ENCODE measurements around the gene ADIPOR1. TPM values are rescaled to one million over a fixed set of nuclear protein-coding genes. Genes with fewer than 3 reads are reported as not detected.
"Not testable (repeated sequence)": the region's sequence is repeated elsewhere in the genome, so short reads cannot be mapped to it uniquely, and the experiment has no call there.

Gene ADIPOR1
- polyA plus RNA-seq, 1 of the 3 experiments (the other 2 are of a cell fraction): 82.2 TPM

DNA sequence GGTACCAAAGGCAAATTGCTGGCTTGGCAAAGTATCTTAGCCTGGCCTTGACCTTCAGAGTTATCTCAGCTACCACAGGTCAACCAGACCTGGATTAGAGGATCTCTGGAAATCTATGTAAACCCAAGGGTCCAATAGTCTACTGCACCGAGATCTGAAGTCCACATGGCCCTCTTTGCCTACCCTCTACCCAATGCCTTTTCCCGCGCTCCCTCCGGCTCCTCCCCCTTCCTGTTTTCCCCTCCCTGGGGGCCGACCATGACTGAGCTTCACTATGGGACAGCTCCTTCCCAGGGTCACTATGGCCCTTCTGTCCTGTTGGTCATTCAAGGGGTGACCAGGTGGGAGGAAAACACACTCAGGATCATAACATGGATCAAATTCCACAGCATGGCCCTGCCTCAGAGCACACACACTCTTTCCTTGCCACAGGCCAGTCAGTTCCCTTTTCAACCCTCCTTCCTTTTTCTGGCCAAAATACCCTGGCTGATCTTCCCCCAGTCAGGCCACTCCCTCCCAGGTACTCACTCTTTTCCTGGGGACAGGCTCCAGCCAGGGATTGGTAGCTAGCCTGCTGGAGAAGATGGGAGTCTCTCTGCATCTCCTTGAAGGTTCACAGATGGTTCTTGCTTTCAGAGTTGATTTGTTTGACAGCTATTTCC, 29.9 kb upstream of the ADIPOR1 start:
- H3K79me2 ChIP-seq (ENCODE audit: insufficient read depth): no peaks in the 10 kb centered on the region
- no peak overlapping the region for H3K9ac ChIP-seq
- CTCF ChIA-PET: interaction anchor here (1.2 kb wide), 1 partner anchor 11 kb away, joined by 6 read pairs; no protein-coding TSS in a partner anchor
- no peak overlapping the region for H3K4me2 ChIP-seq
- H3K4me3 ChIP-seq (ENCODE audit: low read depth in 2 of 2, low read length in 1 of 2): no peak overlapping the region
- POLR2A ChIA-PET: interaction anchor here (0.6 kb wide), 1 partner anchor 180 kb away, joined by 3 read pairs; no protein-coding TSS in a partner anchor
- no peaks in the 10 kb centered on the region for H3K9me3 ChIP-seq
- H3K27ac ChIP-seq (ENCODE audit: low read depth in 2 of 2, low read length in 1 of 2): no peak overlapping the region
- no peaks in the 10 kb centered on the region for H3F3A ChIP-seq (replicated peaks; ENCODE audit: insufficient read depth)
- no peaks in the 10 kb centered on the region for H3K4me1 ChIP-seq (ENCODE audit: control insufficient read depth in 1 of 2, insufficient read depth in 2 of 2, low read depth in 1 of 2, low read length in 1 of 2)
- H3K27me3 ChIP-seq (ENCODE audit: insufficient read depth): peaks cover 36% of the 10 kb centered on the region
- no peak for DNase-seq
- H4K20me1 ChIP-seq (ENCODE audit: insufficient read depth): no peaks in the 10 kb centered on the region
- 67% methylated on average over 5 of the region's 5 CpGs for WGBS (ENCODE audit: low lambda C conversion rate)
- no peaks in the 10 kb centered on the region for H3K9me2 ChIP-seq
- no peak overlapping the region for H2AFZ ChIP-seq (ENCODE audit: low read depth)
- TF ChIP-seq JUND (IDR thresholded peaks at IDR 0.05): no peak
- no peak for TF ChIP-seq TCF12 (IDR thresholded peaks at IDR 0.05)
- no peak for TF ChIP-seq RFX5 (IDR thresholded peaks at IDR 0.05; ENCODE audit: low read length)
- TF ChIP-seq FOXM1 (IDR thresholded peaks at IDR 0.05; ENCODE audit: low read depth): no peak
- no peak for TF ChIP-seq NRF1 (IDR thresholded peaks at IDR 0.05; ENCODE audit: low read depth, low read length)
- TF ChIP-seq GABPA (IDR thresholded peaks at IDR 0.05; ENCODE audit: low read depth): no peak
- H3K36me3 ChIP-seq (replicated peaks in 1 of 2; ENCODE audit: control insufficient read depth in 1 of 2, insufficient read depth in 2 of 2, low read length in 1 of 2): no peaks in the 10 kb centered on the region

DNA sequence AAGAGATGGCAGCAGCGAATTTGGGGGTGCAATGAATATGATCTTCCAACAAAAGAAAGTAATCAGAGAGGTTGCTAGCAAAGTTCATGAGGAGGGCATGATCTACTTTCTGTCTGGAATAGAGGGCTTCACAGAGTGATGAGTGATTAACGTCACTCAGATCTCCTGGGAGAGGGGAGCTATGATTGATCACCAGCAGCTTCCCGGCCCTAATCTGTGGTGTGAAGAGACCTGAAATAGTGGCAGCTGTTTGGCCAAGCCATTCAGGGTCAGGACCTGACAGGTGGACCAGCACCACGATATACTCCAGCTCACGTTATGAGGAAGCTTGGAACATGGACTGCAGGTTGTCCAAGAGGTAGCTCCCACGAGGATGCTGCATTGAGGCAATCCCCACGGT, 29.1 kb upstream of the ADIPOR1 start:
- Histone ChIP-seq H3K79me2 (ENCODE audit: insufficient read depth) (no peaks in the 10 kb centered on the region), H3F3A (replicated peaks; ENCODE audit: insufficient read depth) (no peaks in the 10 kb centered on the region), H3K9ac (no peak overlapping the region), H3K4me2 (no peak overlapping the region), H3K27me3 (ENCODE audit: insufficient read depth) (peaks cover 31% of the 10 kb centered on the region), H3K9me3 (no peaks in the 10 kb centered on the region), H3K9me2 (no peaks in the 10 kb centered on the region), H3K27ac (ENCODE audit: low read depth in 2 of 2, low read length in 1 of 2) (no peak overlapping the region), H3K36me3 (replicated peaks in 1 of 2; ENCODE audit: control insufficient read depth in 1 of 2, insufficient read depth in 2 of 2, low read length in 1 of 2) (no peaks in the 10 kb centered on the region), H3K4me1 (ENCODE audit: control insufficient read depth in 1 of 2, insufficient read depth in 2 of 2, low read depth in 1 of 2, low read length in 1 of 2) (no peaks in the 10 kb centered on the region), H3K4me3 (ENCODE audit: low read depth in 2 of 2, low read length in 1 of 2) (no peak overlapping the region), H2AFZ (ENCODE audit: low read depth) (no peak overlapping the region), H4K20me1 (ENCODE audit: insufficient read depth) (no peaks in the 10 kb centered on the region)
- 40% methylated on average over 6 of the region's 7 CpGs for WGBS (ENCODE audit: low lambda C conversion rate)
- no peak for TF ChIP-seq JUND (IDR thresholded peaks at IDR 0.05)
- TF ChIP-seq, protein P1, sequence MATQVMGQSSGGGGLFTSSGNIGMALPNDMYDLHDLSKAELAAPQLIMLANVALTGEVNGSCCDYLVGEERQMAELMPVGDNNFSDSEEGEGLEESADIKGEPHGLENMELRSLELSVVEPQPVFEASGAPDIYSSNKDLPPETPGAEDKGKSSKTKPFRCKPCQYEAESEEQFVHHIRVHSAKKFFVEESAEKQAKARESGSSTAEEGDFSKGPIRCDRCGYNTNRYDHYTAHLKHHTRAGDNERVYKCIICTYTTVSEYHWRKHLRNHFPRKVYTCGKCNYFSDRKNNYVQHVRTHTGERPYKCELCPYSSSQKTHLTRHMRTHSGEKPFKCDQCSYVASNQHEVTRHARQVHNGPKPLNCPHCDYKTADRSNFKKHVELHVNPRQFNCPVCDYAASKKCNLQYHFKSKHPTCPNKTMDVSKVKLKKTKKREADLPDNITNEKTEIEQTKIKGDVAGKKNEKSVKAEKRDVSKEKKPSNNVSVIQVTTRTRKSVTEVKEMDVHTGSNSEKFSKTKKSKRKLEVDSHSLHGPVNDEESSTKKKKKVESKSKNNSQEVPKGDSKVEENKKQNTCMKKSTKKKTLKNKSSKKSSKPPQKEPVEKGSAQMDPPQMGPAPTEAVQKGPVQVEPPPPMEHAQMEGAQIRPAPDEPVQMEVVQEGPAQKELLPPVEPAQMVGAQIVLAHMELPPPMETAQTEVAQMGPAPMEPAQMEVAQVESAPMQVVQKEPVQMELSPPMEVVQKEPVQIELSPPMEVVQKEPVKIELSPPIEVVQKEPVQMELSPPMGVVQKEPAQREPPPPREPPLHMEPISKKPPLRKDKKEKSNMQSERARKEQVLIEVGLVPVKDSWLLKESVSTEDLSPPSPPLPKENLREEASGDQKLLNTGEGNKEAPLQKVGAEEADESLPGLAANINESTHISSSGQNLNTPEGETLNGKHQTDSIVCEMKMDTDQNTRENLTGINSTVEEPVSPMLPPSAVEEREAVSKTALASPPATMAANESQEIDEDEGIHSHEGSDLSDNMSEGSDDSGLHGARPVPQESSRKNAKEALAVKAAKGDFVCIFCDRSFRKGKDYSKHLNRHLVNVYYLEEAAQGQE (IDR thresholded peaks at IDR 0.05; ENCODE audit: low read depth, low read length): no peak
- ChIA-PET CTCF (interaction anchor here (1.0 kb wide), 1 partner anchor 53 kb away, joined by 3 read pairs; no protein-coding TSS in a partner anchor), POLR2A (interaction anchor here (0.6 kb wide), 1 partner anchor 179 kb away, joined by 3 read pairs; no protein-coding TSS in a partner anchor)
- DNase-seq: no peak

DNA sequence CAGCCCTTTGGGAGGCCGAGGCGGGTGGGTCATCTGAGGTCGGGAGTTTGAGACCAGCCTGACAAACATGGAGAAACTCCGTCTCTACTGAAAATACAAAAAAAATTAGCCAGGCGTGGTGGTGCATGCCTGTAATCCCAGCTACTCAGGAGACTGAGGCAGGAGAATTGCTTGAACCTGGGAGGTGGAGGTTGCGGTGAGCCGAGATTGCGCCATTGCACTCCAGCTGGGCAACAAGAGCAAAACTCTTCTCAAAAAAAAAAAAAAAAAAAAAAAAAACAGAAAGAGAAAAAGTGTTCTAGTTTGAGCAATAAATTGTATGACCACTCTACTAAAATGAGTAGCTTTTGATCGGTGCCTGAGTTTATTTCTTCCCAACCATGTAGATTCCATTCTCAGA, 28.0 kb upstream of the ADIPOR1 start:
- H3K27ac ChIP-seq (ENCODE audit: low read depth in 2 of 2, low read length in 1 of 2); H3K79me2 ChIP-seq (ENCODE audit: insufficient read depth); H3K4me2 ChIP-seq; H3K9me3 ChIP-seq; H3F3A ChIP-seq (replicated peaks; ENCODE audit: insufficient read depth); CTCF ChIA-PET; POLR2A ChIA-PET; H3K4me1 ChIP-seq (ENCODE audit: control insufficient read depth in 1 of 2, insufficient read depth in 2 of 2, low read depth in 1 of 2, low read length in 1 of 2); H3K9me2 ChIP-seq; H4K20me1 ChIP-seq (ENCODE audit: insufficient read depth); H3K36me3 ChIP-seq (replicated peaks in 1 of 2; ENCODE audit: control insufficient read depth in 1 of 2, insufficient read depth in 2 of 2, low read length in 1 of 2); H2AFZ ChIP-seq (ENCODE audit: low read depth); H3K4me3 ChIP-seq (ENCODE audit: low read depth in 2 of 2, low read length in 1 of 2); DNase-seq; H3K9ac ChIP-seq: not testable (repeated sequence)
- H3K27me3 ChIP-seq (ENCODE audit: insufficient read depth): peaks cover 31% of the 10 kb centered on the region
- WGBS (ENCODE audit: low lambda C conversion rate): 46% methylated on average over 9 of the region's 9 CpGs

Data from SK-N-SH (cell line).